Measurements from ENCODE around the gene ANKMY1.

Gene ANKMY1

DNA sequence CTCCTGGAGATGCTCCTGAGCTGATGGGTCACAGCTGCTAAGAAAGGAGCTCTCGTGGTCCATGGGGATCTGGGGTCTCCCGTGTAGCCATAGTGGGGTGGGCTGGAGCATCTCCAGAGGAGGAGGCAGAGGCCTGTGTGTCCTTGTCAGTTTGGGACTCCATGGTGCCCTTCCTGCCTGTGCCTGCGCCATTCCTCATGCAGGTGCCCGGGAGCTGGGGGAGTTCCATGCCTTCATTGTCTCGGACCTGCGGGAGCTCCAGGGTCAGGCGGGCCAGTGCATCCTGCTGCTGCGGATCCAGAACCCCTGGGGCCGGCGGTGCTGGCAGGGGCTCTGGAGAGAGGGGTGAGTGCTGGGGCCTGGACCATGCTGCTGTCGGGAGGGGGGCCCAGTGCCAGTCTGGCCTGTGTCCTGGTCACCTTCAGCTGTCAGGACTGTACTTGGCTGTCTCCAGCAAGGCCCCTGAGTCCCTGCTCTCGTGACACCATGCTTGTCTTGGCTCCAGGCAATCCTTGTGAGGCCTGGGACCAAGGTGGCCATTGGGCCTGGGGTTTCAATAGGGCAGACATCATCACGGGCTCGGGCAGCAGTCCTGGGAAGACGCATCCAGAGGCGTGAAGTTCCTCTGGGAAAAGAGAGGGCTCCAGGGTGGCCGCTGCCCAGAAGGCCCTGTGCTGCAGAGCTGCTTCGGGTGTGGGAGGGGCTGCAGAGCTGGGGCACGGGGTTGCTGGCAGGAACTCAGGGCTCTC is 36.1 kb upstream of the ANKMY1 start:
- no peak for DNase-seq

DNA sequence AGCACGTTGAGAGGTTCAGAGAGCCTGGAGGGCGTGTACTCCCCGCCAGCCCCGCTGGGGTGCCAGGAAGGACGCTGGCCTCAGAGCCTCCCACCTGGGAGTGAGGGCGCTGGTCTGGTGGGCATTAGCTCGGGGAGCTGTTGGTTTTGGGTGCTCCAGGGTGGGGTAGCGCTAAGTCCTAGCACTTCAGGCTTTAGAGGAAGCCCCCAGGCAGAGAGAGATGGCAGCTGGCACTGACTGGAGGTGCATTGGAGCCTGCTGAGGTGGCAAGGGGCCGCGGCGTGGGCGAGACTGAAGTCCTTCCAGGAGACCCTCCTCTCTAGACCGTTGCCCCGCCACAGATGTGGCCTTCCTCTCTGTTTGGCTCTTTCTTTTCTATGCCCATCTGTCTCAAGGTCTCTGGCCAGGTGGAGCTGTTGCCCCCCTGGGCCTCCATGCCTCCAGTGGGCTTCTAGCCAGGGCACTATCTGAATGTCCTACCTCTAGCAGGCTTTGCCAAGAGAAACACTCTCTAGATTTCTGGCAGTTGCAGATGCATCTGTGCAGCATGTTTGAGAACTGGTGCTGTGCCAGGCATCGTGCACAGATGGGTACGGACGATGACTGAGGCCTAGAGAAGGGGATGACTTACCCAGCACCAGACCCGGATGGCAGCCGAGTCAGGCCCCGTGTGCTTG is 35.4 kb upstream of the ANKMY1 start:
- no peak for DNase-seq

DNA sequence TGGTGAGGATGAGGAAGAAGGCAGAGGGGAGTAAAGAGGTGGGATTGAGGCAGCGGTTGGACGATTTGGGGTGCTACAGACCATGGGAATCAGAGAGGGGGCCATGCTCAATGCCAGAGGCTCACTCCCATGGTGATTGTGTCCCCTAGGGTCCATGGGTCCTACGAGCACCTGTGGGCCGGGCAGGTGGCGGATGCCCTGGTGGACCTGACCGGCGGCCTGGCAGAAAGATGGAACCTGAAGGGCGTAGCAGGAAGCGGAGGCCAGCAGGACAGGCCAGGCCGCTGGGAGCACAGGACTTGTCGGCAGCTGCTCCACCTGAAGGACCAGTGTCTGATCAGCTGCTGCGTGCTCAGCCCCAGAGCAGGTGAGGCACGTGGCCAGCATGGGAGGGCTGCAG is 34.0 kb upstream of the ANKMY1 start:
- no peak for DNase-seq

DNA sequence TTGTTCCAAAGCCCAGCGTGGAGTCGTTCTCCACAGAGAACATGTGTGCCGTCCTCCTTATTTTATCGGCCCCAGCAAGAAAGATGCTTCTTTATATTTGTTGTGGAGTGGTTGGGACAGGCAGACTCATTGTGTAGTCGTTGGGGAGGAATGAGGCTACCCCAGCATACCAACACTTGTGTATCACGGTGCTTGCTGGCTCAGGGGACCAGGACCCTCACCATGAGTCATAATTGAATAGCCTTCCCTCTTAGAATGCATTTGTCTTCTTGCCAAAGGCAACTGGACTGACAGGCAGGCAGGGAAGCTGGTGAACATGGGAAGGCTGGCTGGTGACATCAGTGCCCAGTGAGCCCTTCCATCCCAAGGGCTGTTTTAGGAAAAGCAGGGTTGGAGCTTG is 33.4 kb upstream of the ANKMY1 start:
- no peak for DNase-seq

DNA sequence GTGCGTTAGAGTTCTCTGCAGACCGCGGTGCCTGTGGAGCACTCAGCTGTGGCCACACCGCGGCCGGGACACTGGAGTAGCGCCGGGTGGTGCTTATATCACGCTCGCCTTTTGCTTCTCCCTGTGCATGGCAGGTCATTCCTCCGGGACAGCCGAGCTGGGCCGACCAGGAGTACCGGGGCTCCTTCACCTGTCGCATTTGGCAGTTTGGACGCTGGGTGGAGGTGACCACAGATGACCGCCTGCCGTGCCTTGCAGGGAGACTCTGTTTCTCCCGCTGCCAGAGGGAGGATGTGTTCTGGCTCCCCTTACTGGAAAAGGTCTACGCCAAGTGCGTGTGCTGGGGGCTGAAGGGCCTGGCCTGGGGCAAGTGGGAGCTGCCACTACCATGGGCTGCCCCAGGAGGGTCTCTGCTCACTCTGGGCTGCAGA is 32.9 kb upstream of the ANKMY1 start:
- no peak for DNase-seq

DNA sequence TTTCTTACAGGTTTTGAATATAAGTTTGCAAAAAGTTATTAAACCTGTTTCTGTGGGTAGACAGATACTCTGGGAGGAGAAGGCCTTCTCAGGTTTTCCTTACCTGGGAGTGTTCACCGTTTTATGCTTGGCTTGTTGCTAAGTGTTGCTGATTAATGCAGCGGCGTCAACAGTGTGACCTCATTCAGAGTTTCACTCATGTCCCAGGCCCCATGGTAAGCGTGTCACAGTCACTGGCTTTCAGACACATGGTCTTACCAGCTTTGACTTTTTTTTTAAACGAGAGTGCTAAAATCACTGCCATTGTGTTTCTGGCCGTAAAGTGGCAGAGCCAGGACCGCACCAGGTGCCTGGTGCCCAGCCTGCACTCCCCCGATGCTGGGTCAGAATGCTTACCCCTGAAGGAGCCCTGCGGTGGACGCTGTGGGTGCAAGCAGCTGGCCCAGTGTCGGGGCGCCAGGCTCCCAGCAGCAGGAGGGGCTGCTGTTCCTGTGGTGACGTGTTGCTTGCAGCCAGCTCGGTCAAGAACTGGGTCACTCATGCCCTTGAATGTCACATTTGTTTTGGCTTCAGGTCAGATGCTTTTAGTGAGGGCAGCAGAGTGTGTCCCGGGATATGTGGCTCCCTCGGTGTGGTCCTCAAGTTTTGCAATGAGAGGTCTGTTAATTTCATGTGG is 32.2 kb upstream of the ANKMY1 start:
- no peak for DNase-seq

DNA sequence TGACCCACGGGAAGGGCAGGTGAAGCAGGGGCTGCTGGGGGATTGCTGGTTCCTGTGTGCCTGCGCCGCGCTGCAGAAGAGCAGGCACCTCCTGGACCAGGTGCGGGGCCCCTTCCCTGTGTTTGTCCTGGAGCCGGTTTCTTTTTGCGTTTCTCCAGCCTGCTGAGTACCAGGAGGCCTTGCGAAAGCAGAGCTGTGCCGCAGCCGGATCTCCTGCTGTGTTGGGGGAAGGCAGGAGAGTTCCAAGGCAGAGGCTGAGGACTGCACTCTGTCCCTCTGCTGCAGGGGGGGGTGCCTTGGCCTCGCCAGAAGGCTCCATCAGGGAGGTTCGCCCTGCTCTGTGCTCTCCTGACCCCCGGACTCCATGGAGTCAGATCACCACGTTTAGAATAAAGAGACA is 31.6 kb upstream of the ANKMY1 start:
- DNase-seq: no peak

DNA sequence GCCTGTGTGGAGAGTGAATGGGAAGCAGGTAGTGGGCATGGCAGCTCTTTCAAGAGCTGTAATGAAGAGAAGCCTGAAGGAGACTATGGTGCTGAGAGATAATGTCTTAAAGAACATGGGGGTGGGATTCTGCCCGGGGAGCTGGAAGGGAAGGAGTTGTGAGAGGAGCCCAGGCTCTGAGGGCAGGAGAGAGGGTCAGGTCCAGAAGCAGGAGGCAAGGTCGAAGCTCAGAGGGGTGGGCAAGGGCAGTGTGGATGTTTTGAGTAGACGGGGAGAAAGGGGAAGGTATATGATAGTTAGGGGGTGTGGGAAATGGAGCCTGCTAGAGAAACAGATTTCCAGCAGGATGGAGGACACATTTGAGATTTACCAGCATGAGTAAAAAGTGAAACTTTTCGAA is 30.9 kb upstream of the ANKMY1 start:
- no peak for DNase-seq

DNA sequence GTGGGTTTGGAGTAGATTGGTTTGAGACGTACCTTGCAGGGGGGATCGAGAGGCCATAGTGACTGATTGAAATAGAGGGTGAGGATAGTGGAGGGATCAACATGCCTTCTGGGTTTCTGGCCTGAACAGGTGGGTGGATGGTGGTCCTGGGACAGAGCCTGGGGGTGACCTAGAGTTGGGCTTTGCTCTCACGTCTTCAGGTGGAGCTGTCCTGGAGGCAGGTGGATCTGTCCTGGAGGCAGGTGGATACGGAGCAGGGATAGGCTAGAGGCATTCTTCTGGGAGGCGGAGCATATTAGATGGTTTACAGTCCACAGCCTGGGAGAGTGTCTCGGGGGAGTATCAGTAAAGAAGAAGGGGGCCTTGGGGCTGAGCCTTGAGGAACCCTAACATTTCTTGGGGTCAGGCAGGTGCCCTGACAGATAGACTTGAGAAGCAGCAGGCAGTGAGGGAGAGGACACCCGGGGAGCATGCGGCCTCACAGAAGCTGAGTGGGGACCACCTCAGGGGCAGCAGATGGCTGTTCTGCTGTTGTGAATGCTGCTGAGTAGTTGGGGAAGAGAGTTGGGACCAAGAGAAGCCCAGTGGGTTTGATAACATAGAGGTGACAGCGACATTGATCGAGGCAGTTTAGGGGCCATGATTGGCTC is 30.3 kb upstream of the ANKMY1 start:
- DNase-seq: no peak

DNA sequence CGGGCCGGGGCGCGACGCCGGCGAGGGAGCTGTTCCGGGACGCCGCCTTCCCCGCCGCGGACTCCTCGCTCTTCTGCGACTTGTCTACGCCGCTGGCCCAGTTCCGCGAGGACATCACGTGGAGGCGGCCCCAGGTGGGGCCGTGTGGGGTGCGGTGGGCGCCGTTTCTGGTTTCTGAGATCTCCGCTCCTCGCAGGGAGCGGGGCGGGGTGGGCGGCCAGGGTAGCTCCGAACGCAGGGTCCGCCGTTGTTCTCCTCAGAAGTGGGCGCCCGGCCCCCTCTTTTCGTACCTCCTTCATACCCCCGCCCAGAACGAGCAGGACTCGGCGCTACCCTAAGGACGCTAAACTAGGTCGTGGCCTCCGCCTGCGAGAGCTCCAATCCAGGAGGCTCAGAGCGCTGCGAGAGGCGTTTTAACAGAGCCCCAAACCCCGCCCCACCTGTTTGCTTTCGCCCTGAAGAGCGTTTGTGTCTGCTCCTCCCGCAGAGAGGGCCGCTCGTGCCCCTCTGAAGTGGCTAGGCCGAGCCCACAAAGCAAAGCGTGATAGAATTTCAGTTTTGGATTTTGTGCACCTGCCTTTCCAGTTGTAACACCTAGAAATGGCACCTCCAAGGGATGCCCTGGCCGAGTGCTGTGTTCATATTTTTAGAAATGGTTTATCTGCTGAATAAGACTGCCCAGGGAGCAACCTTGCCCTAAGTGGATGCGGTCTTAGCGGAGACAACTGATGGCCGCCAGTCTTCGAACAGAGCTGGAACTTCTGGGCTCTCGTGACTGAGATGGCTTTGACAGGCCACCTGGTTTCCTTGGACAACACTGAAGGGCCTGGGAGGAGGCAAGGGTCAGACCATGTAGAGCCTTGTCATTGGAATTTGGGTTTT is 29.4 kb upstream of the ANKMY1 start:
- no peak for DNase-seq

DNA sequence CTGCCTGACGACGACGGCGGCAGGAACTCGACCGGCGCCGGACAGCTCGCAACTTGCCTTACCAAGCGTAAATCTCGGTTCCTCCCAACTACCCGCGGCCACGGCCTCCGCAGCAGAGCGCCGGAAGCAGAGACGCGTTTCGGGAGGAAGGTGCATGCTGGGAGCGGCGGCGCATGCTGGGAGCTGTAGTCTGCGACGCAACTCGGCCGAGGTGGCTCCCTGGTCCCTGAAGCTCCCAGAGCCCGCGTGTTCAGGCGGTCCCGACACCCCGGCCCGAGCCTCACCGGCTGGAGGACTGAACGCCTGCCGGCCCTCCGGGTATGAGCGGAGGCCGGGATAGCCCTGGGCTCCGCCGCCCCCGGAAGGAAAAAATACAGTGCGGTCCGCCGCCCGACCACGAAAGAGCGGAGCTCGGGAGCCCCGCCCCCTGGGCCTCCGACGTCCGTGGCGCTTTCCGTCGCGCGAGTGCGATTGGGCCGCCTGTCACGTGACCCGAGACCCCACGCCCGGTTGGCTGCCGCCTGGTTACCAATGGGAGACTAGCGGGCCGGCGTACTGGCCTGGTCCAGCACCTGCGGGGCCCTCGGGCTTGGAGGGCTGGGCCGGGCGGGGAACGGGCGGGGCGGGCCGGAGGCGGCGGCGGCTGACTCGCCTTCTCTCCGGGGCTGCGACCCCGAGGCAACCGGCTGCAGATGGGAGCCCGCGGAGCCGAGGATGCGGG is 28.6 kb upstream of the ANKMY1 start, which contains the start of gene CAPN10:
Gene CAPN10 (plus strand): TSS at position 537 of the 721 bp plus-strand sequence. CDS start 178 bp downstream, at position 715.
- DNase-seq: peak; percentile 96

DNA sequence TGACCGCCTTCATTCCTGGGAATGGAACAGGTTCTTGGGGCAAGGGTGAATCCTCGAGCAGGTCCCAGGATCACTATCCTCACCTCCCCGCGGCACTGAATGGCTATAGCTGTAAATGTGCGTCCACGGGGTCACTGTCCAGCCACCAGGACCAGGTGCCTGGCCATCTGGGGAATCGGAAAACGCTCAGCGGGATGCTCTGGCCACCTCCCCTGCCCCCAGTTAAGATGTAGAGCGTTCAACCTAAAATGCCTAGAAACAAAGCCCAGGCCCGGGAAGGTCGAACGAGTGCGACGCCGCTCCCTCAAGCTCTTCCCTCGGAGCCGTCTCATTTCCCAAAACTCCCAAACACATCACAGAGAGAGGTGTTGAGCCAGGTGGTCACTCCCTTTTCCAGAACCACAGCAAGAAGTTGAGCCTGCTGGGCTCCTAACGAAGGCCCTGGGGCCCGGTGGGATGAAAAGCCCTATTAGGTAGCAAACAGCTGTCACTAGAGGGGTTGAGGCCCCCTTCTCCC is 28.0 kb upstream of the ANKMY1 start:
- no peak for DNase-seq

DNA sequence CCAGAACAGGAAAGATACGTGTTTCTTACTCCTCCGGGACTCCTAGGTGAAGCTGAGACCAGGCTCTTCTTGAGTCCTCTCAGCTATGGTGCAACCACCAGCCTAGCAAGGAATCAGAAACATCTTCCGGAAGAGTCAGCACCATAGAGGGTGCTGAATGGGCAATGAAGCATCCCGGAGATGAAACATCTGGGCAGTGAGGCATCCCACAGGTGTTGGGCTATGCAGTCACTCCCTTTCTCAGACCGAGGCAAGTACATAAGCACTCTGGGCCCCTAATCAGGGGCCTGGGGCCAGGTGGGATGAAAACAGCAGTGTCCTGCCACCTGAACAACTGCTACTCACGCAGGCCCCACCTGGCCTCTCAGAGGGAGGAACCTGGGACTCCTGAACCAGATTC is 27.3 kb upstream of the ANKMY1 start:
- no peak for DNase-seq

DNA sequence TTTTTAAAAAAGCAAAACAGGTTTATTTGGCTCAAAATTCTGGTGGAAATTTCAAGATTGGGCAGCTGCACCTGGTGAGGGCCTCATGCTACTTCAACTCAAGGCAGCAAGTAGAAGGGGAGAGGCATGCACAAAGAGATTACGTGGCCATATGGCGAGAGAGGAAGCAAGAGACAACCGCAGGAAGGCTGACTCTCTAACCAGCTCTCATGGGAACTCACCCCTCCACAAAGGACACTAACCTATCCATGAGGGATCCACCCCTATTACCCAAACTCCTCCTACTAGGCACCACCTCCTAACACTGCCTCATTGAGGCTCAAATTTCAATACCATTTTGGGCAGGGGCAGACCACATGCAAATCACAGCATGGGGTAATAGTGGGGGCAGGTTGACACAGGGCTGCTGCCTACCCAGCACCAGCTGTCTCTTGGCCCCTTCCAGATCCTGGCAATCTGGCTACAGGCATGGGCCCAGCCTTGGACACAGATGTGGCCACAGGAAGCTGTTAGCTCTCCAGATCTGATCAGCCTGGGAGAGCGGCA is 26.8 kb upstream of the ANKMY1 start:
- DNase-seq: no peak

DNA sequence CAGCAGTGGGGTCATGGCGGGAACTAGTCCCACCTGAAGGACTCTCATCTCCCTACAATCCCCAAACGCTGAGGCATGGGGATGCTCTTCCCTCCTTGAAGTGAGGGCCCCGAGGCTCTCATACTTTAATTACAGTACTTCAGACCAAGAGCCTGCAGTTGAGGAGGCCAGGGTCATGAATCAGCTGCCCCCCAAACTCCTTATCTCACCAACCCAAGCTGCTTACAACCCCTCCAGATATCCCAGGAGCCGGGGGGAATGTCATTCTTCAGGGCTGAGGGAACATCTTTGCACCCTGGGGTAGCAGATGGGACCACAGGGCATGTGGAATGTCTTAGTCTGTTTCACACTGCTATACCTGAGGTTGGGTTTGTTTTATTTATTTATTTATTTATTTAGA is 26.0 kb upstream of the ANKMY1 start:
- DNase-seq: no peak

DNA sequence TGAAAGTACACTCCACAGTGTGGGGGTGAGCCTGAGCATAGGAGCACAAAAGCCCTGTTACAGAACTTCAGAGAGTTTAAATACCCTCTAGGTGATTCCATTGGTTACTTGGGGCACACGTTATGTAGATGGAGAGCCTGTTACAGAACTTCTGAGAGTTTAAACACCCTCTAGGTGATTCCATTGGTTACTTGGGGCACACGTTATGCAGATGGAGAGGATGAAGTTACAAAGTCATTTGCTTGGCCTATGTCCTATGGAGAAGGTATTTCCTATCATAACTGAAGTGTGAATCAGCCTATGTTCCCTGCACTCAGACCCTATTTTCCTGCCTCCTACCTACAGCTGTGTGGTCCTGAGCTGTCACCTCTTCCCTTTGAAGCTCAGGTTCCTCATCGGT is 25.0 kb upstream of the ANKMY1 start:
- DNase-seq: no peak

DNA sequence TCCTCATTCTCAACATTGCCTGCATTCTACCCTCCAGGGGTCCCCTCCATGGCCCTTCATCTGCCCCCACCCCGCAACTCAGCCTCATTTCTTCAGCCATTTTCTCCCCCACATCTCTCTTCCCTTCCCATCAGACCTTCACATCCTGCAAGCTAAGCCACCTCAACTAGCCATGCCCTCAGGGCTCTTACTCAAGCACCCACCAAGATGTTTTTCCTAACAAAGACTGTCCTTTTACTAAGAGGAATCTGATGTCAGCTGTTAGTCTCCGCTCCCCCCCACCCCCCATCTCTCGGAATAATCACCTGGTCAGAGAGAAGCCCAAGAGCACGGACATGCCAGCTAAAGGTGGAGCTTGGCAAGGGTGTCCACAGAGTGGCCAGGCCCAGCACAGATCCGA is 24.0 kb upstream of the ANKMY1 start:
- DNase-seq: no peak

DNA sequence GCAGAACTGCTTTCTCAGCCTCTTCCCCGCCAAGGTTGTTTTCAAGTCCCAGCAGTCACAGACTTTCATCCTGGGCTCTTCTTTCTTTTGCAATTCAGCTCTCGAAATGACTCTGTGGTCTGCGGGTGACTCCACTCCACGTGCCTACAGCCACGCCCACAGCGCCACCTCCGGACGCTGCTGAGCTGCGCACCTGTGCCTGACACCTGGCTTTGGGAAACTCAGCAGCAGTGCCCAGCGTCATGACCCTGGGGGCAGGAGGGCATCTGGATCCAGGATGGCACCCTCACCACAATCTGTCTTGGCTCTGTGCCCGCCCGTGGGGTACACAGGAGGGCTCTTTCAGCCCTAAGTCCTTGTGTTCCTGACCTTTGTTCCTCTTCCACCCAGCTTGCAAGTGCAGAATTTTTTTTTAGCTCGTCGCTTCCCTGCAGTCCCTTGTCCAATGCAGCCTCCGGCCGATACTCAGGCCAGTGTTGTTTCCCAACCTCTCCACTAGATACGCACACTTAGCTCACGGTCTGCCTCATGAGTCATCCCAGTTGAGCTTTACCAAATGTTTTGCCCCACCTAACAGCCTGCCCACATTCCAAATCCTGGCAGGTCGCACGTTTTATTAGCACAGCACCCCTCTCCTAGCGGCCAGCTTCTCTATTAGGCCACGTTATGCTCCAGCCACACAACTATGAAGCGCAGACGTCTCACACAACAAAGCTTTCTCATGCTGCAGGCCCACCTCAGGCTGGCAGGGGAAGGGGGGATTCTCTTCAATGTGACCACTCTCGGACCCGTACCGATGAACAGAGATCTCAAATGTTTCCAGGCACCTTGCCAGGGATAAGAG is 22.2 kb upstream of the ANKMY1 start:
- DNase-seq: peak; percentile 53

DNA sequence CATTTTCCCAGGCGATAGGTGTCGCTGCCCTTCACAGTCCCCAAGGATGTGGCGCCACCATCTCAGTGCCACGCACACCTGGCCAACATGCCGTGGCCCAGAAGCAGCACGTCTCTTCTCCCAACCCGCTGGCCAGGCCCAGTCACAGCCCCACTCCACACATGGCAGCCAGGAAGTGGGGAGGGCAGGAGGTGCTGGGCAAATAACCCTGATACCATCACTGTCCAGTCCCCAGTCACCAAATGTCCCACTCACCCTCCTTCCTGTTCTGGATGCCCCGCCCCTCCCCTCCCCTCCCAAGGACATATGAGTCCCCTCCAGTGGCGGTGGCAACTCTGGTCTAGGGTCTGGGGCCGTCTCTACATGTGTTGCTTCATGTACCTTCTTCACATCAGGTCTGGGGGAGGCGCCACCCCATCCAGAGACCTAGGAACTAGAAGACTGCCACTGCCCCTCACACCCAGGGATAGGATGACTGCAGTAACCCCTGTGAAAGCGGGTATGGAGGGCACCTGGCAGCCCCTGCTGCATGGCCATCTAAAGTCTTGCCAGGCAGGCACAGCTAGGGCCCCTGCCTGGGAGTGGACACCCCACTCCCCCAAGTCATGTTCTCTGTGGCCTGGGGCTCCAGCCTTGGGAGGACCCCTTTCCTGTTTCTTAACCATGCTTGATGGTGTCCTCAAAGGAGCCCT is 21.4 kb upstream of the ANKMY1 start:
- no peak for DNase-seq

DNA sequence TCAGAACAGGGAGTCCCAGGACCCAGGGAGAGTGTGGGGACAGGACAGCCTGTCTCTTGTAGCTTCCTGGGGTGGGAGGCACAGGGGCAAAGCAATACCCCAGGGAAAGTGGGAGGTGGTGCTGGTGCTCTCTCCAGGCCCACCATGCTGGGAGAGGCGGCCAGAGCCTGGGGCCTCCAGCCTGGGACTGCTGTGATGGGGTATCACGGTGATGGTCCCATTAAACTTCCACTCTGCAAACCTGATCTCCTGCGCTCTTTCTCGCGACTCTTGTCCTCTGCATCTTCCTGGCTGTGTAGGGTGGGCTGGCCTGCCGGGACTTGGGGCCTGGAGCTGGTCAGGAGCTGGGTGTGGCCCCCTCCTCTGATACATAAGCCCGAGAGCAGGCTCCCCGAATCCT is 20.7 kb upstream of the ANKMY1 start:
- DNase-seq: no peak

All from activated gamma-delta T cell (primary cell).